Small intestine (tissue), 7 donors: ENCODE data around the gene M1AP. TPM values are rescaled to one million over a fixed set of nuclear protein-coding genes. Genes with fewer than 3 reads are reported as not detected.

Experiments used
- DNase-seq, 2 donors: peaks; one replicate each; pipeline versions ENCODE4 v3.0.0 to v3.0.0-alpha.2; 2013
- FAIRE-seq: peaks from 2 replicates; lab custom pipeline; 2012; peaks lifted over from hg19 to GRCh38; lab: Jason Lieb, UNC
- H3K27ac ChIP-seq, 3 donors: one replicate each; pipeline ENCODE4 v1.5.1; 2013; ENCODE audit warnings: low read length in 2 of 3, mild to moderate bottlenecking in 2 of 3, control low read depth in 1 of 3, inconsistent platforms in 1 of 3, low read depth in 1 of 3, moderate library complexity in 1 of 3
- H3K27me3 ChIP-seq, 3 donors: one replicate each; pipeline ENCODE4 v1.6.1; 2013; ENCODE audit warnings: low read length in 3 of 3, inconsistent platforms in 1 of 3; ENCODE audit not compliant: control insufficient read depth in 3 of 3, insufficient read depth in 3 of 3
- H3K36me3 ChIP-seq, 3 donors: one replicate each; pipeline ENCODE4 v1.6.1; 2013; ENCODE audit warnings: low read length in 3 of 3, inconsistent platforms in 1 of 3, low read depth in 1 of 3, mild to moderate bottlenecking in 1 of 3, moderate library complexity in 1 of 3; ENCODE audit not compliant: control insufficient read depth in 3 of 3, insufficient read depth in 2 of 3
- H3K4me1 ChIP-seq, 3 donors: one replicate each; pipeline ENCODE4 v1.6.1; 2013; ENCODE audit warnings: low read length in 2 of 3, inconsistent platforms in 1 of 3, low read depth in 1 of 3, mild to moderate bottlenecking in 1 of 3, moderate library complexity in 1 of 3; ENCODE audit not compliant: control insufficient read depth in 3 of 3, insufficient read depth in 2 of 3
- H3K4me3 ChIP-seq, 3 donors: one replicate each; pipeline ENCODE4 v1.5.1; 2013; ENCODE audit warnings: low read length in 3 of 3, control low read depth in 1 of 3, inconsistent platforms in 1 of 3, low read depth in 1 of 3, mild to moderate bottlenecking in 1 of 3, moderate library complexity in 1 of 3
- H3K9me3 ChIP-seq, 2 donors: one replicate each; pipeline ENCODE4 v1.6.1; 2013; ENCODE audit warnings: low read depth in 1 of 2, low read length in 1 of 2; ENCODE audit not compliant: control insufficient read depth in 2 of 2, insufficient read depth in 1 of 2
- WGBS, 3 donors: extraction: QIAGEN DNeasy Blood & Tissue Kit; methylation state at CpG; one replicate each; pipeline ENCODE4 v1.1.7; 2013; 5-methylcytosine and 5-hydroxymethylcytosine counted together
- polyA plus RNA-seq, 4 donors: library from polyadenylated mRNA; stranded (reverse) in 3 of 4; unstranded in 1 of 4; fragments of 200-250 nt in 3 of 4; fragments of 120-200 nt in 1 of 4; gene quantifications; one replicate each; pipeline versions ENCODE4 v1.2.1 to v1.2.3, GENCODE V29; 2013
- donor health status: healthy with polysubstance abuse.
- donor health status: control.
- donor health status: control.
- donor health status: Bipolar disorder and iron deficiency.
- donor health status: healthy.

M1AP gene
- polyA plus RNA-seq, 4 donors: 0.12 to 0.13 TPM; not detected in 2

- Histone ChIP-seq H3K27me3 (peaks cover 0 to 81% (median 0%) of the 10 kb centered on the region in 3 donors), H3K4me3 (no peak overlapping the region), H3K27ac (no peak overlapping the region), H3K36me3 (peaks cover 0 to 13% (median 0%) of the 10 kb centered on the region in 3 donors), H3K4me1 (peaks cover 0 to 15% (median 0%) of the 10 kb centered on the region in 3 donors), H3K9me3 (no peaks in the 10 kb centered on the region)
- DNase-seq (no peak), FAIRE-seq (no peak)
- WGBS, 3 donors: 85 to 91% (median 89%) methylated on average over 14 of the region's 14 CpGs
Measured at GRCh38 chr2:74556159-74556558, 92.0 kb downstream of the M1AP start.

DNA sequence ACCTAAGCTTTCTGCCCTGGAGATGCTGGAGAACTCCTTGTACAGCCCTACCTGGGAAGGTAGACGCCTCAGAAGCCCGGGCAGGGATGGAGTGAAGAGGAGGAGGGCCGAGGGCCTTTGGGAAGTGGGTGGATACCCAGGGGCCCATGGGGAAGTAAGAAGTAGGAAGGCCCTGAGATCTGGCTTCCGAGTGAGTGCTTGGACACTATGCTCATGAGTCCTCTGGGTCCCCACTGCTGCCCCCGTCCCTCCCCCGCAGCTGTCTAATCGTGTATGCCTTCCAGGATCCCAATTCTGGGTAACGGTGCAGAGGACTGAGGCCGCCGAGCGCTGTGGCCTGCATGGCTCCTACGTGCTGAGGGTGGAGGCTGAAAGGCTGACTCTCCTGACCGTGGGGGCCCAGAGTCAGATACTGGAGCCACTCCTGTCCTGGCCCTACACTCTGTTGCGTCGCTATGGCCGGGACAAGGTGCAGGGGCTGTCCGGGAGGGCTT lies 92.5 kb downstream of the M1AP start:
- no peak for FAIRE-seq
- WGBS, 3 donors: 69 to 78% (median 69%) methylated on average over 17 of the region's 17 CpGs
- peaks cover 0 to 13% (median 0%) of the 10 kb centered on the region in 3 donors for H3K36me3 ChIP-seq
- peaks cover 0 to 82% (median 0%) of the 10 kb centered on the region in 3 donors for H3K27me3 ChIP-seq
- H3K9me3 ChIP-seq: no peaks in the 10 kb centered on the region
- peak overlapping the region in 1 of 3 donors; percentile 72 for H3K27ac ChIP-seq
- peaks cover 0 to 15% (median 0%) of the 10 kb centered on the region in 3 donors for H3K4me1 ChIP-seq
- no peak for DNase-seq
- peak overlapping the region; percentile 53 to 71 (median 70) for H3K4me3 ChIP-seq

GRCh38 chr2:74554820-74555531 lies 93.2 kb downstream of the M1AP start:
- peaks cover 0 to 13% (median 0%) of the 10 kb centered on the region in 3 donors for H3K36me3 ChIP-seq
- H3K4me3 ChIP-seq: peak overlapping the region; percentile 53 to 71 (median 70)
- no peaks in the 10 kb centered on the region for H3K9me3 ChIP-seq
- H3K27me3 ChIP-seq: peaks cover 0 to 82% (median 3%) of the 10 kb centered on the region in 3 donors
- peak; percentile 59 to 74 for DNase-seq
- H3K27ac ChIP-seq: peak overlapping the region in 2 of 3 donors; percentile 27 to 72
- FAIRE-seq: no peak
- H3K4me1 ChIP-seq: peaks cover 0 to 15% (median under 1%) of the 10 kb centered on the region in 3 donors
- WGBS, 3 donors: 2 to 3% (median 2%) methylated on average over 56 to 58 of the region's 58 CpGs

- 1% methylated on average over 50 to 73 of the region's 73 CpGs for WGBS, 3 donors
Measured at GRCh38 chr2:74553892-74554819, 94.0 kb downstream of the M1AP start, which contains the start of the genes DOK1 and LOXL3. DOK1 (plus strand) TSS chr2:74554720; CDS start chr2:74554755, 35 bp downstream. LOXL3 (minus strand) TSS chr2:74553942; CDS start chr2:74552634, 1,308 bp downstream.

GRCh38 chr2:74552914-74553811 lies 95.0 kb downstream of the M1AP start:
- peak in 1 of 2 donors; percentile 28 for DNase-seq
- Histone ChIP-seq H3K4me1 (peaks cover 0 to 26% (median 3%) of the 10 kb centered on the region in 3 donors), H3K27ac (peak overlapping the region in 1 of 3 donors; percentile 26), H3K36me3 (peaks cover 0 to 13% (median 0%) of the 10 kb centered on the region in 3 donors), H3K9me3 (no peaks in the 10 kb centered on the region), H3K4me3 (peak overlapping the region in 1 of 3 donors; percentile 53), H3K27me3 (peaks cover 0 to 82% (median 3%) of the 10 kb centered on the region in 3 donors)
- FAIRE-seq: no peak
- whole genome bisulfite sequencing, 3 donors: 53 to 74% (median 67%) methylated on average over 24 to 27 of the region's 27 CpGs

More at GRCh38 chr2:74553892-74554819, 94.0 kb downstream of the M1AP start, which contains the start of the genes DOK1 and LOXL3:
- peaks cover 0 to 85% (median 3%) of the 10 kb centered on the region in 3 donors for H3K27me3 ChIP-seq
- peak within 1 kb of the TSS; percentile 53 to 71 (median 70) for H3K4me3 ChIP-seq
- peaks cover 0 to 13% (median 0%) of the 10 kb centered on the region in 3 donors for H3K36me3 ChIP-seq
- peak within 1 kb of the TSS; percentile 27 to 79 (median 56) for H3K27ac ChIP-seq
- FAIRE-seq (no peak), DNase-seq (peak; percentile 79 to 86)
- no peaks in the 10 kb centered on the region for H3K9me3 ChIP-seq
- H3K4me1 ChIP-seq: peaks cover 0 to 20% (median 3%) of the 10 kb centered on the region in 3 donors

DNA sequence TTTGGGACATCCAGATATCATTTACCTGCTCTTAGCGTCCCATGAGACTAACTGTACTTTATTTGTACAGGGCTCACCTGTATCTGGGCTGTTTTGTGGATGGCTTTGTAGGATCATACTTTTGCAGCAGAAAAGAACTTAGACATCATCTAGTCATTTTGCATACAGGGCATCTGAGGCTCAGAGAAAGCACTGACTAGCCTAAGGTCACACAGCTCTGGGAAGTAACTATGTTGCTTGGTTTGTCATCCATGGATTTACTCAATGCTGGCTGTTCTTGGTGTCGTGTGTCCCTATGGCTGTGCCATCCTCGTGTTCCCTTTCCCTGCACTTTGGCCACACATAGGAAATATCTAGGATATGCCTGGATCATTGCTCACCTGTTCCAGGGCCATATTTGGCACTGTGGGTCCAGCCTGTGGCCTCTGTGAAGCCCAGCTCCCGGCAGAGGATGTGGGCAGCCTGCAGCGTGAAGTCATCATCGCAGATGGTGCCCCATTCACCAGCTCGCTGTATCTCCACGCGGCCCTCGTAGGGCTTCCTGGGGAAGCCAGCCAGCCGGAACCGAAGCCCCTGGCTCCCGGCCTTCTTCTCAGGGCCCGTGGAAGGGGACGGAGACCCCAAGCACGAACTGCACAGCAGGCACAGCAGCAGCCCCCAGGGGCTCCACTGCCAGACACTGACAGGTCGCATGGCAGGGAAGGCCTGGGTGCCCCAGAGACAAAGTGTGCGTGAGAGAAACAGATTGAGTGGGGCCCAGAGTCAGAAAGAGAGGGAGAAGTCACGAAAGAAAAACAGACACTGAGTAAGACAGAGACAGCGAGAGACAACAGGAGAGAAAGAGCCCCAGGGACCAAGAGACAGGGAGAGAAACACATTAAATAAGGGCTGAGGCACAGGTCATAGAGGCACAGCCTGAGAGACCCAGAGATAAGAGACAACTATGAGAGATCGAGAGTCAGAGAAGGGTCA lies 95.9 kb downstream of the M1AP start:
- DNase-seq (no peak), FAIRE-seq (no peak)
- H3K9me3 ChIP-seq: no peaks in the 10 kb centered on the region
- H3K27ac ChIP-seq: no peak overlapping the region
- H3K36me3 ChIP-seq: peaks cover 0 to 13% (median 0%) of the 10 kb centered on the region in 3 donors
- H3K4me1 ChIP-seq: peaks cover 0 to 26% (median 3%) of the 10 kb centered on the region in 3 donors
- peaks cover 0 to 80% (median 3%) of the 10 kb centered on the region in 3 donors for H3K27me3 ChIP-seq
- WGBS, 3 donors: 80 to 84% (median 81%) methylated on average over 21 of the region's 21 CpGs
- H3K4me3 ChIP-seq: no peak overlapping the region
